PC-9 (cell line): ENCODE results near the gene SORBS1. TPM values are rescaled to one million over a fixed set of nuclear protein-coding genes. Genes with fewer than 3 reads are reported as not detected.

Experiments
- BruUV-seq: library from RNA; stranded (reverse); fragments of 400-500 nt; replicated peaks from 2 replicates; lab custom pipeline; 2021; lab: Mats Ljungman, UMichigan
- CTCF ChIA-PET: fragments of 300-600 bp; sonication (Branson Sonifier 250); formaldehyde crosslinking; loops from one replicate; lab custom pipeline; 2022; ENCODE audit warnings: antibody characterized with exemption; lab: Charles Lee
- POLR2A ChIA-PET: fragments of 300-600 bp; sonication (Branson Sonifier 250); formaldehyde crosslinking; loops from one replicate; lab custom pipeline; 2022; ENCODE audit warnings: antibody characterized with exemption; ENCODE audit not compliant: unreplicated experiment; lab: Charles Lee
- DNase-seq, 2 experiments: peaks; one replicate each; pipeline versions ENCODE4 v3.0.0 to v3.0.0-alpha.2; 2015 to 2022; ENCODE audit warnings: mixed read lengths in 1 of 2
- H2AFZ ChIP-seq: fragments of 200-600 bp; sonication (generic); 2 replicates; pipeline ENCODE4 v1.8.1; 2017; ENCODE audit warnings: antibody characterized with exemption
- H3F3A ChIP-seq: fragments of 200-600 bp; sonication (generic); 2 replicates; pipeline ENCODE4 v1.8.1; 2017; ENCODE audit warnings: antibody characterized with exemption, mild to moderate bottlenecking, low read depth; ENCODE audit not compliant: insufficient read depth
- H3K27ac ChIP-seq: fragments of 200-600 bp; sonication (generic); 2 replicates; pipeline ENCODE4 v1.6.1; 2016; ENCODE audit warnings: mixed run types
- H3K27me3 ChIP-seq: fragments of 200-600 bp; sonication (generic); 2 replicates; pipeline ENCODE4 v1.6.1; 2016; ENCODE audit warnings: low read depth, mixed run types; ENCODE audit not compliant: insufficient read depth
- H3K36me3 ChIP-seq: fragments of 200-600 bp; sonication (generic); 2 replicates; pipeline ENCODE4 v1.6.1; 2016; ENCODE audit warnings: low read depth, mixed run types
- H3K4me1 ChIP-seq: fragments of 200-600 bp; sonication (generic); replicated peaks from 2 replicates; pipeline ENCODE4 v1.6.1; 2016; ENCODE audit warnings: mixed run types; ENCODE audit not compliant: insufficient read depth
- H3K4me2 ChIP-seq: fragments of 200-600 bp; sonication (generic); 2 replicates; pipeline ENCODE4 v1.6.1; 2017; ENCODE audit warnings: mixed run types
- H3K4me3 ChIP-seq: fragments of 200-600 bp; sonication (generic); 2 replicates; pipeline ENCODE4 v1.6.1; 2016; ENCODE audit warnings: mixed run types
- H3K79me2 ChIP-seq: fragments of 200-600 bp; sonication (generic); 2 replicates; pipeline ENCODE4 v1.6.1; 2017; ENCODE audit warnings: low read depth, mixed run types
- H3K9me2 ChIP-seq: fragments of 200-600 bp; sonication (generic); 2 replicates; pipeline ENCODE4 v1.8.1; 2017; ENCODE audit warnings: mild to moderate bottlenecking; ENCODE audit not compliant: insufficient read depth
- H3K9me3 ChIP-seq: fragments of 200-600 bp; sonication (generic); 2 replicates; pipeline ENCODE4 v1.8.1; 2016; ENCODE audit warnings: low read depth; ENCODE audit not compliant: insufficient read depth
- H4K20me1 ChIP-seq: fragments of 200-600 bp; sonication (generic); 2 replicates; pipeline ENCODE4 v1.8.1; 2017; ENCODE audit not compliant: insufficient read depth
- CTCF ChIP-seq: fragments of 200-600 bp; sonication (generic); conservative IDR thresholded peaks from 2 replicates; pipeline ENCODE4 v1.6.1; 2017; ENCODE audit warnings: mixed run types, antibody characterized with exemption, mild to moderate bottlenecking, moderate library complexity
- EZH2 ChIP-seq: fragments of 200-600 bp; sonication (generic); IDR thresholded peaks from 2 replicates; pipeline ENCODE4 v1.8.0; 2017; ENCODE audit warnings: antibody characterized with exemption, low read depth
- intact Hi-C: fragments of 100-400 bp; cut with micrococcal nuclease; formaldehyde crosslinking; loops from one replicate; pipeline ENCODE4 v1.10.0; 2022; ENCODE audit not compliant: unreplicated experiment
- total RNA-seq: library from RNA; stranded (reverse); gene quantifications from 2 replicates; pipeline ENCODE4 v1.2.3, GENCODE V29; 2021

SORBS1 gene
- total RNA-seq, 1 experiment from 2014 or later = 5.0 TPM

DNA sequence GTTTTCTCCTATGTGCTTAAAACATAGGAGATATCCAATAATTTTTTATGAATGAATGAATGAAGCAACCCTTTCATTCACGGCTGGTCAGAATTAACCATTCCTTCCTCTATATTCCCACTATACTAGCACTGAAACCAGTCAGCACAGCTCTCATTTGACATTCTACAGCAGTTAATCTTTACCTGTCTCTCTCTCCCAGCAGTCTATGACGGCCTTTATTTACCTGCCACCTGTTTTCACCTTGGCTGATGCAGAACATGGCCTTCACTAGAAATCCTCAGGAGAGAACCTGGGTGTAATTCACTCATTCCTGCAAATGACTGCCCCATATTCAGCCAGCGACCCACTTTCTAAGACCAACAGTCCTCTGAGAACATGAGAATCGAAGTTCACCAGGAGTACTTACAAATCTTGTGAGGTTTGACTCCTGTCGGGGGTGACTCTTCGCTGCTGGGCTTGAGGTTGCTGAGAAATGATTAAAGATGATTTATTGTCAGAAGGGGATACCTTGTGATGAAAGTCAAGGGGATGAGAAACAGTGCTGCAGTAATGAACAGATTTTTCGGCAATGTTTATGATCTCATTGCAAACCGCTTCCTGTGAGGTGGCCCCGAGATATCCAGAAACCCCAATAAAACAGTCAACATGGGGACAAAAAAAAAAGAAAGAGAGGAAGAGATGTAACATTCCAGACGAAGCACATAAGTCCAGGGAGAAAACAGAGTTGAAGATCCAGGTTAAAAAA is 239.4 kb downstream of the SORBS1 start:
- ChIA-PET CTCF (no interaction called here), POLR2A (interaction anchor here (0.5 kb wide), 1 partner anchor 293 kb away, joined by 3 read pairs; no protein-coding TSS in a partner anchor)
- no peaks in the 10 kb centered on the region for H3K9me2 ChIP-seq
- H3K36me3 ChIP-seq = no peaks in the 10 kb centered on the region
- no peaks in the 10 kb centered on the region for H4K20me1 ChIP-seq
- no peaks in the 10 kb centered on the region for H3K27me3 ChIP-seq
- no peak for DNase-seq
- intact Hi-C loops = no loop called here
- no peak overlapping the region for H2AFZ ChIP-seq
- H3K4me3 ChIP-seq = no peak overlapping the region
- no peak overlapping the region for H3K4me2 ChIP-seq
- H3K4me1 ChIP-seq = no peaks in the 10 kb centered on the region
- H3F3A ChIP-seq = peaks cover 8% of the 10 kb centered on the region
- H3K27ac ChIP-seq = no peak overlapping the region
- no peaks in the 10 kb centered on the region for H3K9me3 ChIP-seq
- no peaks in the 10 kb centered on the region for H3K79me2 ChIP-seq
- TF ChIP-seq CTCF (no peak), EZH2 (no peak)
- no TSS peak for BruUV-seq

GRCh38 chr10:95319239-95319638 is 241.9 kb downstream of the SORBS1 start:
- no peak overlapping the region for H3K4me3 ChIP-seq
- no peak overlapping the region for H3K27ac ChIP-seq
- H3K36me3 ChIP-seq = no peaks in the 10 kb centered on the region
- intact Hi-C loops = no loop called here
- POLR2A ChIA-PET = no interaction called here
- no peaks in the 10 kb centered on the region for H3K9me3 ChIP-seq
- BruUV-seq = no TSS peak
- H3K27me3 ChIP-seq = no peaks in the 10 kb centered on the region
- H3K79me2 ChIP-seq = no peaks in the 10 kb centered on the region
- H3K9me2 ChIP-seq = no peaks in the 10 kb centered on the region
- no peaks in the 10 kb centered on the region for H3K4me1 ChIP-seq
- no peak overlapping the region for H3K4me2 ChIP-seq
- H2AFZ ChIP-seq = no peak overlapping the region
- peaks cover 8% of the 10 kb centered on the region for H3F3A ChIP-seq
- H4K20me1 ChIP-seq = no peaks in the 10 kb centered on the region
- TF ChIP-seq CTCF (no peak), EZH2 (no peak)
- CTCF ChIA-PET = no interaction called here
- DNase-seq = no peak

DNA sequence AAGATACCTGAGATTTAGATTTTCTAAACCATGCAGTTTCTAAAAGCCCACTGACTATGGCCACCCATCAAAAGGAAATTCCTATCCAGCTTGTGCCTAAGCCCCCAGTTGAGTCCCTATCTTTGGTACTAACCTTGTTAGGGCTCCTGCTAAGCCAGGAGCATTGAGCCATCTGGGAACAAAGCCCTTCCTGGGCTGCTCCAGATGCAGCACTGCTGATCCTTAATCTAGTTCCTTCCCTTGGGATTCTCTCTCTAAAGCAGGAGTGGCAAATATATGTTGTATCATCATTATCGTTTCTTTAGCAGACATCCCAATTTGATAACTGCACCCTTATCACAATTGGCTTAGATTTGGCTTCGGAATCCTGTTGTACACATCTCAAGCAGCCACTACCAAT is 245.7 kb downstream of the SORBS1 start:
- peaks cover 8% of the 10 kb centered on the region for H3F3A ChIP-seq
- no peak overlapping the region for H3K27ac ChIP-seq
- no peaks in the 10 kb centered on the region for H3K36me3 ChIP-seq
- no peaks in the 10 kb centered on the region for H4K20me1 ChIP-seq
- no peak overlapping the region for H3K4me3 ChIP-seq
- H2AFZ ChIP-seq = no peak overlapping the region
- H3K9me2 ChIP-seq = no peaks in the 10 kb centered on the region
- no peaks in the 10 kb centered on the region for H3K9me3 ChIP-seq
- intact Hi-C loops = no loop called here
- no peak for TF ChIP-seq CTCF
- no peak for TF ChIP-seq EZH2
- no TSS peak for BruUV-seq
- no peaks in the 10 kb centered on the region for H3K4me1 ChIP-seq
- CTCF ChIA-PET = no interaction called here
- no peak overlapping the region for H3K4me2 ChIP-seq
- no peaks in the 10 kb centered on the region for H3K79me2 ChIP-seq
- DNase-seq = no peak
- POLR2A ChIA-PET = no interaction called here
- no peaks in the 10 kb centered on the region for H3K27me3 ChIP-seq
